Measurements from ENCODE around the gene ODF4. TPM values are rescaled to one million over a fixed set of nuclear protein-coding genes. Genes with fewer than 3 reads are reported as not detected.

ODF4 gene
- total RNA-seq, 1 experiment from 2014 or later = not detected

DNA sequence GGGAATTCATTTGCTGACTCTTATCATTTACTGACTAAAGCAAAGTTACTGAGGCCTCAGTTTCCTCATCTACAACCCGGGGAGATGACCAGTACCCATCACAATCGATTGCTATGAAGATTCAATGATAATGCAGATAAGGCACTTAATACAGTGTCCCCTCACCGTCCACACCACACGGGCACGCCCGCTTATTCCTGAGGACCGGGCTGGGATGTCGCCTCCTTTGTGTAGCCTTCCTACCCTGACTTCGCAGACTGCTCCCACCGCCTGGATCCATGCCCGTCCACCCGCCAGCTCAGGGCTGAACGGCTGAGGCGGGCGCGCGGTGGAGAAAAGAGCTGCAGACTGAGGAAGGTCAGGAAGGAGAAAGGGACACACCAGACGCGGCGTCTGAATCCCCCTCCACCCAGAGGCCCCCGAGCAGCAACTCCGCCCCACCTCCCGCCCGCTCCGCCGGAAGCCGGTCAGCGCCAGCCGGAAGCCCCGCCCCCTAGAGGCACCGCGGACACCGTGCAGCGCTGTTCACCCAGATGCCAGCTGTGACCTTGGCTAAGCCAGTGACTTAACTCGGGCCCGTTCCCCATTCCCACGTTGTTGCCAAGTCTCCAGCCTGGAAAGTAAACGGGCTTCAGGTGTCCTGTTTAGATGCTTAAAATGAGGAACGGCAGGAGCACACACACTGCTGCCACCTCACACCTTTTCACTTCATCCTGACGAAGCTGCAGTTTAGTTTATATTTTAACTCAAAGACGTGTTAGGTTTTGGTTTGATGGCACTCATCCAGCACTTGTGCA is 36.8 kb downstream of the ODF4 start, which contains the start of gene KRABD2 (continued):
- TF ChIP-seq ZNF532 (CRISPR knock-in tag; IDR thresholded peaks at IDR 0.05; ENCODE audit: borderline replicate concordance) (peak; percentile 57; the same call in 1 of the 2 replicates), GRHL2 (CRISPR knock-in tag; IDR thresholded peaks at IDR 0.05; ENCODE audit: insufficient replicate concordance, severe bottlenecking) (no peak), NFATC4 (CRISPR knock-in tag; IDR thresholded peaks at IDR 0.05) (peak; percentile 91), JAZF1 (CRISPR knock-in tag; IDR thresholded peaks at IDR 0.05) (no peak), ZMAT4 (CRISPR knock-in tag; IDR thresholded peaks at IDR 0.05) (peak; percentile 97), FOXJ3 (CRISPR knock-in tag; IDR thresholded peaks at IDR 0.05; ENCODE audit: borderline replicate concordance) (no peak), RORB (CRISPR knock-in tag; IDR thresholded peaks at IDR 0.05) (no peak), NR3C1 (CRISPR knock-in tag; conservative IDR thresholded peaks at IDR 0.05; ENCODE audit: low read depth) (0 out of 2 replicates have a peak, but pooled peaks have one; percentile 50), ERG (CRISPR knock-in tag; IDR thresholded peaks at IDR 0.05) (peak; percentile 93; the same call in 1 of the 2 replicates), NFE2L1 (CRISPR knock-in tag; IDR thresholded peaks at IDR 0.05) (peak; percentile 91), CREB1 (CRISPR knock-in tag; IDR thresholded peaks at IDR 0.05) (peak; percentile 85), ZBTB21 (CRISPR knock-in tag; IDR thresholded peaks at IDR 0.05; ENCODE audit: borderline replicate concordance) (peak; percentile 93), EMX1 (CRISPR knock-in tag; IDR thresholded peaks at IDR 0.05) (peak; percentile 95), GABPB1 (CRISPR knock-in tag; IDR thresholded peaks at IDR 0.05) (peak; percentile 65), ZNF317 (CRISPR knock-in tag; IDR thresholded peaks at IDR 0.05; ENCODE audit: borderline replicate concordance, low read depth) (no peak)
- TF ChIP-seq, protein P1, sequence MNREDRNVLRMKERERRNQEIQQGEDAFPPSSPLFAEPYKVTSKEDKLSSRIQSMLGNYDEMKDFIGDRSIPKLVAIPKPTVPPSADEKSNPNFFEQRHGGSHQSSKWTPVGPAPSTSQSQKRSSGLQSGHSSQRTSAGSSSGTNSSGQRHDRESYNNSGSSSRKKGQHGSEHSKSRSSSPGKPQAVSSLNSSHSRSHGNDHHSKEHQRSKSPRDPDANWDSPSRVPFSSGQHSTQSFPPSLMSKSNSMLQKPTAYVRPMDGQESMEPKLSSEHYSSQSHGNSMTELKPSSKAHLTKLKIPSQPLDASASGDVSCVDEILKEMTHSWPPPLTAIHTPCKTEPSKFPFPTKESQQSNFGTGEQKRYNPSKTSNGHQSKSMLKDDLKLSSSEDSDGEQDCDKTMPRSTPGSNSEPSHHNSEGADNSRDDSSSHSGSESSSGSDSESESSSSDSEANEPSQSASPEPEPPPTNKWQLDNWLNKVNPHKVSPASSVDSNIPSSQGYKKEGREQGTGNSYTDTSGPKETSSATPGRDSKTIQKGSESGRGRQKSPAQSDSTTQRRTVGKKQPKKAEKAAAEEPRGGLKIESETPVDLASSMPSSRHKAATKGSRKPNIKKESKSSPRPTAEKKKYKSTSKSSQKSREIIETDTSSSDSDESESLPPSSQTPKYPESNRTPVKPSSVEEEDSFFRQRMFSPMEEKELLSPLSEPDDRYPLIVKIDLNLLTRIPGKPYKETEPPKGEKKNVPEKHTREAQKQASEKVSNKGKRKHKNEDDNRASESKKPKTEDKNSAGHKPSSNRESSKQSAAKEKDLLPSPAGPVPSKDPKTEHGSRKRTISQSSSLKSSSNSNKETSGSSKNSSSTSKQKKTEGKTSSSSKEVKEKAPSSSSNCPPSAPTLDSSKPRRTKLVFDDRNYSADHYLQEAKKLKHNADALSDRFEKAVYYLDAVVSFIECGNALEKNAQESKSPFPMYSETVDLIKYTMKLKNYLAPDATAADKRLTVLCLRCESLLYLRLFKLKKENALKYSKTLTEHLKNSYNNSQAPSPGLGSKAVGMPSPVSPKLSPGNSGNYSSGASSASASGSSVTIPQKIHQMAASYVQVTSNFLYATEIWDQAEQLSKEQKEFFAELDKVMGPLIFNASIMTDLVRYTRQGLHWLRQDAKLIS (CRISPR knock-in tag; IDR thresholded peaks at IDR 0.05; ENCODE audit: borderline replicate concordance) = peak; percentile 98
- TF ChIP-seq, protein P2, sequence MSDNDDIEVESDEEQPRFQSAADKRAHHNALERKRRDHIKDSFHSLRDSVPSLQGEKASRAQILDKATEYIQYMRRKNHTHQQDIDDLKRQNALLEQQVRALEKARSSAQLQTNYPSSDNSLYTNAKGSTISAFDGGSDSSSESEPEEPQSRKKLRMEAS (CRISPR knock-in tag; IDR thresholded peaks at IDR 0.05) = no peak; the same call in 1 of the 2 replicates
- TF ChIP-seq, protein P3, sequence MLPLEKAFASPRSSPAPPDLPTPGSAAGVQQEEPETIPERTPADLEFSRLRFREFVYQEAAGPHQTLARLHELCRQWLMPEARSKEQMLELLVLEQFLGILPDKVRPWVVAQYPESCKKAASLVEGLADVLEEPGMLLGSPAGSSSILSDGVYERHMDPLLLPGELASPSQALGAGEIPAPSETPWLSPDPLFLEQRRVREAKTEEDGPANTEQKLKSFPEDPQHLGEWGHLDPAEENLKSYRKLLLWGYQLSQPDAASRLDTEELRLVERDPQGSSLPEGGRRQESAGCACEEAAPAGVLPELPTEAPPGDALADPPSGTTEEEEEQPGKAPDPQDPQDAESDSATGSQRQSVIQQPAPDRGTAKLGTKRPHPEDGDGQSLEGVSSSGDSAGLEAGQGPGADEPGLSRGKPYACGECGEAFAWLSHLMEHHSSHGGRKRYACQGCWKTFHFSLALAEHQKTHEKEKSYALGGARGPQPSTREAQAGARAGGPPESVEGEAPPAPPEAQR (CRISPR knock-in tag; IDR thresholded peaks at IDR 0.05) = no peak
- TF ChIP-seq, protein P4, sequence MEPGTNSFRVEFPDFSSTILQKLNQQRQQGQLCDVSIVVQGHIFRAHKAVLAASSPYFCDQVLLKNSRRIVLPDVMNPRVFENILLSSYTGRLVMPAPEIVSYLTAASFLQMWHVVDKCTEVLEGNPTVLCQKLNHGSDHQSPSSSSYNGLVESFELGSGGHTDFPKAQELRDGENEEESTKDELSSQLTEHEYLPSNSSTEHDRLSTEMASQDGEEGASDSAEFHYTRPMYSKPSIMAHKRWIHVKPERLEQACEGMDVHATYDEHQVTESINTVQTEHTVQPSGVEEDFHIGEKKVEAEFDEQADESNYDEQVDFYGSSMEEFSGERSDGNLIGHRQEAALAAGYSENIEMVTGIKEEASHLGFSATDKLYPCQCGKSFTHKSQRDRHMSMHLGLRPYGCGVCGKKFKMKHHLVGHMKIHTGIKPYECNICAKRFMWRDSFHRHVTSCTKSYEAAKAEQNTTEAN (CRISPR knock-in tag; IDR thresholded peaks at IDR 0.05) = peak; percentile 87
- TF ChIP-seq, protein P5, sequence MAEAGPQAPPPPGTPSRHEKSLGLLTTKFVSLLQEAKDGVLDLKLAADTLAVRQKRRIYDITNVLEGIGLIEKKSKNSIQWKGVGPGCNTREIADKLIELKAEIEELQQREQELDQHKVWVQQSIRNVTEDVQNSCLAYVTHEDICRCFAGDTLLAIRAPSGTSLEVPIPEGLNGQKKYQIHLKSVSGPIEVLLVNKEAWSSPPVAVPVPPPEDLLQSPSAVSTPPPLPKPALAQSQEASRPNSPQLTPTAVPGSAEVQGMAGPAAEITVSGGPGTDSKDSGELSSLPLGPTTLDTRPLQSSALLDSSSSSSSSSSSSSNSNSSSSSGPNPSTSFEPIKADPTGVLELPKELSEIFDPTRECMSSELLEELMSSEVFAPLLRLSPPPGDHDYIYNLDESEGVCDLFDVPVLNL (CRISPR knock-in tag; IDR thresholded peaks at IDR 0.05; ENCODE audit: borderline replicate concordance, low read depth) = peak; percentile 78; the same call in 1 of the 2 replicates
- TF ChIP-seq, protein P6, sequence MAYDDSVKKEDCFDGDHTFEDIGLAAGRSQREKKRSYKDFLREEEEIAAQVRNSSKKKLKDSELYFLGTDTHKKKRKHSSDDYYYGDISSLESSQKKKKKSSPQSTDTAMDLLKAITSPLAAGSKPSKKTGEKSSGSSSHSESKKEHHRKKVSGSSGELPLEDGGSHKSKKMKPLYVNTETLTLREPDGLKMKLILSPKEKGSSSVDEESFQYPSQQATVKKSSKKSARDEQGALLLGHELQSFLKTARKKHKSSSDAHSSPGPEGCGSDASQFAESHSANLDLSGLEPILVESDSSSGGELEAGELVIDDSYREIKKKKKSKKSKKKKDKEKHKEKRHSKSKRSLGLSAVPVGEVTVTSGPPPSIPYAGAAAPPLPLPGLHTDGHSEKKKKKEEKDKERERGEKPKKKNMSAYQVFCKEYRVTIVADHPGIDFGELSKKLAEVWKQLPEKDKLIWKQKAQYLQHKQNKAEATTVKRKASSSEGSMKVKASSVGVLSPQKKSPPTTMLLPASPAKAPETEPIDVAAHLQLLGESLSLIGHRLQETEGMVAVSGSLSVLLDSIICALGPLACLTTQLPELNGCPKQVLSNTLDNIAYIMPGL (CRISPR knock-in tag; IDR thresholded peaks at IDR 0.05) = peak; percentile 83

Data from WTC11 (cell line).